K562 (cell line): Measurements from ENCODE around the gene IGSF8. TPM values are rescaled to one million over a fixed set of nuclear protein-coding genes. Genes with fewer than 3 reads are reported as not detected.

ENCODE experiments used
- BDP1 ChIP-seq: IDR thresholded peaks from 3 replicates; pipeline ENCODE4 v1.6.1; 2011; ENCODE audit not compliant: insufficient read length, insufficient read depth
- CC2D1A ChIP-seq: fragments of 450-650 bp; IDR thresholded peaks from 2 replicates; pipeline ENCODE4 v1.6.1; 2017; ENCODE audit warnings: mild to moderate bottlenecking
- CREM ChIP-seq: IDR thresholded peaks from 2 replicates; pipeline ENCODE4 v1.6.1; 2014; ENCODE audit warnings: antibody characterized with exemption, low read depth
- CTBP1 ChIP-seq: fragments of 450-650 bp; IDR thresholded peaks from 2 replicates; pipeline ENCODE4 v1.6.1; 2016; ENCODE audit warnings: borderline replicate concordance
- CTCF ChIP-seq, 3 experiments: IDR thresholded peaks in 2 of 3; conservative IDR thresholded peaks in 1 of 3; 2 replicates each; pipeline ENCODE4 v1.5.1; 2011 to 2012; ENCODE audit warnings: low read length in 3 of 3, mild to moderate bottlenecking in 3 of 3, control low read depth in 2 of 3, improper control_type of control experiment in 1 of 3, inconsistent platforms in 1 of 3, low read depth in 1 of 3, mixed read lengths in 1 of 3, moderate library complexity in 1 of 3; ENCODE audit not compliant: insufficient read depth in 2 of 3
- DMBX1 ChIP-seq: fragments of 250-450 bp; sonication (Bioruptor Pico); IDR thresholded peaks from 2 replicates; pipeline ENCODE4 v1.8.0; 2022; ENCODE audit warnings: inconsistent platforms, mild to moderate bottlenecking, moderate library complexity, borderline replicate concordance
- EP300 ChIP-seq: IDR thresholded peaks from 2 replicates; pipeline ENCODE4 v1.6.1; 2012; ENCODE audit warnings: low read length, improper control_type of control experiment
- FIP1L1 ChIP-seq: fragments of 200-400 bp; formaldehyde crosslinking; IDR thresholded peaks from 2 replicates; pipeline ENCODE4 v1.6.1; 2018; ENCODE audit warnings: mild to moderate bottlenecking, low read depth, low read length; ENCODE audit not compliant: poor library complexity, severe bottlenecking
- FOXK2 ChIP-seq, 2 experiments: fragments of 450-650 bp; IDR thresholded peaks in 1 of 2; conservative IDR thresholded peaks in 1 of 2; 2 replicates each; pipeline ENCODE4 v1.6.1; 2016; ENCODE audit warnings: low read depth in 2 of 2, mild to moderate bottlenecking in 1 of 2
- HCFC1 ChIP-seq: IDR thresholded peaks from 2 replicates; pipeline ENCODE4 v1.6.1; 2012; ENCODE audit warnings: low read depth, low read length, improper control_type of control experiment
- JUNB ChIP-seq: fragments of 450-650 bp; formaldehyde crosslinking; conservative IDR thresholded peaks from 2 replicates; pipeline ENCODE4 v1.4.0; 2020; ENCODE audit warnings: mild to moderate bottlenecking
- MAX ChIP-seq: sonication (generic); formaldehyde crosslinking; IDR thresholded peaks from 2 replicates; pipeline ENCODE4 v1.9.0; 2022; ENCODE audit warnings: mild to moderate bottlenecking, missing genetic modification reagents
- MAZ ChIP-seq, 2 experiments: fragments of 450-650 bp in 1 of 2; sonication (generic) in 1 of 2; formaldehyde crosslinking; IDR thresholded peaks in 1 of 2; conservative IDR thresholded peaks in 1 of 2; 2 replicates each; pipeline versions ENCODE4 v1.4.0 to v1.5.0; 2020; ENCODE audit warnings: mild to moderate bottlenecking in 1 of 2, missing genetic modification reagents in 1 of 2
- NFIC ChIP-seq: fragments of 450-650 bp; IDR thresholded peaks from 2 replicates; pipeline ENCODE4 v1.6.1; 2017; ENCODE audit warnings: mild to moderate bottlenecking, inconsistent platforms
- POLR2G ChIP-seq: fragments of 200-400 bp; formaldehyde crosslinking; IDR thresholded peaks from 2 replicates; pipeline ENCODE4 v1.6.1; 2017; ENCODE audit warnings: low read depth, mild to moderate bottlenecking, antibody characterized with exemption, low read length, moderate library complexity
- RBFOX2 ChIP-seq: fragments of 200-400 bp; formaldehyde crosslinking; IDR thresholded peaks from 2 replicates; pipeline ENCODE4 v1.6.1; 2017; ENCODE audit warnings: low read depth, mild to moderate bottlenecking, low read length, moderate library complexity
- SMAD4 ChIP-seq: fragments of 250-450 bp; sonication (Bioruptor Pico); conservative IDR thresholded peaks from 2 replicates; pipeline ENCODE4 v1.8.0; 2021; ENCODE audit warnings: inconsistent platforms, mild to moderate bottlenecking, moderate library complexity
- SMARCA4 ChIP-seq: fragments of 450-650 bp; IDR thresholded peaks from 2 replicates; pipeline ENCODE4 v1.6.1; 2016
- SMC3 ChIP-seq: conservative IDR thresholded peaks from 2 replicates; pipeline ENCODE4 v1.6.1; 2011; ENCODE audit warnings: low read depth, low read length, improper control_type of control experiment; ENCODE audit not compliant: insufficient read depth
- SP1 ChIP-seq: sonication (generic); formaldehyde crosslinking; IDR thresholded peaks from 2 replicates; pipeline ENCODE4 v1.8.1; 2022; ENCODE audit warnings: mild to moderate bottlenecking, missing genetic modification reagents
- THAP7 ChIP-seq: fragments of 250-450 bp; sonication (Bioruptor Pico); IDR thresholded peaks from 2 replicates; pipeline ENCODE4 v1.5.0; 2021
- ZFP91 ChIP-seq: sonication (generic); formaldehyde crosslinking; IDR thresholded peaks from 2 replicates; pipeline ENCODE4 v1.8.0; 2022; ENCODE audit warnings: mild to moderate bottlenecking, missing genetic modification reagents
- ZFX ChIP-seq: sonication (generic); formaldehyde crosslinking; IDR thresholded peaks from 2 replicates; pipeline ENCODE4 v1.8.0; 2022; ENCODE audit warnings: mild to moderate bottlenecking, missing genetic modification reagents, moderate library complexity
- ZNF3 ChIP-seq: fragments of 250-450 bp; sonication (Bioruptor Pico); IDR thresholded peaks from 2 replicates; pipeline ENCODE4 v1.5.0; 2021; ENCODE audit warnings: mild to moderate bottlenecking, moderate library complexity
- polyA plus RNA-seq, 8 experiments: library from polyadenylated mRNA; depleted of rRNA in 4 of 8; stranded (reverse) in 5 of 8; unstranded in 3 of 8; fragments of >200 nt; fragmentation: Nextera tagmentation in 2 of 8; fragmentation: Illumina TruSeq in 1 of 8; extraction: Ambion mirVana in 2 of 8; extraction: Trizol in 1 of 8; gene quantifications; 2 replicates each; pipeline versions ENCODE4 v1.2.1 to v1.2.3, GENCODE V29; 2011 to 2014; ENCODE audit warnings: inconsistent platforms in 1 of 8, missing spikeins in 1 of 8
- total RNA-seq, 7 experiments: library from RNA; depleted of rRNA in 6 of 7; stranded (reverse); fragments of >200 nt in 6 of 7; fragmentation: Illumina TruSeq in 2 of 7; extraction: Trizol in 2 of 7; gene quantifications; 2 replicates each; pipeline versions ENCODE4 v1.2.1 to v1.2.3, GENCODE V29; 2011 to 2021; ENCODE audit warnings: low replicate concordance in 1 of 7

IGSF8 gene
- total and polyA plus RNA-seq, 9 of the 15 experiments (the other 6 are each of a cell fraction or from before 2014, with no cell fraction given): 0.32 to 11.7 (median 3.2) TPM

GRCh38 chr1:160101037-160101716 is 2.8 kb upstream of the IGSF8 start (continued):
- peak; percentile 91 to 94 (median 94) for TF ChIP-seq CTCF (IDR thresholded peaks at IDR 0.05 in 2 of 3, conservative IDR thresholded peaks at IDR 0.05 in 1 of 3; ENCODE audit: insufficient read depth in 2 of 3, low read depth in 1 of 3, low read length in 3 of 3)
- TF ChIP-seq ZFP91: peak; percentile 64; the same call in 1 of the 2 replicates
- TF ChIP-seq MAX: peak; percentile 87
- peak; percentile 86 for TF ChIP-seq SMC3
- peak; percentile 73 for TF ChIP-seq CREM
- peak; percentile 43 to 71; a peak in 3 of 4 replicates for TF ChIP-seq MAZ (CRISPR knock-in tag; conservative IDR thresholded peaks at IDR 0.05 in 1 of 2, IDR thresholded peaks at IDR 0.05 in 1 of 2)
- TF ChIP-seq ZFX (CRISPR knock-in tag): no peak
- peak; percentile 66 for TF ChIP-seq SMAD4 (CRISPR knock-in tag)
- peak; percentile 65; the same call in 1 of the 2 replicates for TF ChIP-seq CC2D1A
- TF ChIP-seq EP300: peak; percentile 24; the same call in 1 of the 2 replicates
- 0 out of 2 replicates have a peak, but pooled peaks have one; percentile 33 for TF ChIP-seq SMARCA4
- peak; percentile 39 to 81; a peak in 3 of 4 replicates for TF ChIP-seq FOXK2 (conservative IDR thresholded peaks at IDR 0.05 in 1 of 2, IDR thresholded peaks at IDR 0.05 in 1 of 2; ENCODE audit: low read depth in 2 of 2)
- TF ChIP-seq JUNB: no peak
- TF ChIP-seq ZNF3 (CRISPR knock-in tag): no peak
- no peak for TF ChIP-seq BDP1
- TF ChIP-seq SP1: peak; percentile 50; the same call in 1 of the 2 replicates
- peak; percentile 41 for TF ChIP-seq RBFOX2
- no peak for TF ChIP-seq NFIC
- no peak for TF ChIP-seq DMBX1 (CRISPR knock-in tag)
- no peak for TF ChIP-seq POLR2G
- TF ChIP-seq CTBP1: peak; percentile 26; the same call in 1 of the 2 replicates
- peak; percentile 35; the same call in 1 of the 2 replicates for TF ChIP-seq HCFC1
- TF ChIP-seq FIP1L1: no peak
- no peak for TF ChIP-seq THAP7 (CRISPR knock-in tag)
